Measurements from ENCODE around the gene SRCAP. TPM values are rescaled to one million over a fixed set of nuclear protein-coding genes. Genes with fewer than 3 reads are reported as not detected.

Gene SRCAP
- total RNA-seq, 1 donor from 2014 or later: 4.6 TPM

GRCh38 chr16:30785126-30786106 is 86.4 kb downstream of the SRCAP start:
- Mint-ChIP-seq H3K9me3 (no peaks in the 10 kb centered on the region), H3K27me3 (ENCODE audit: insufficient read depth, low read depth) (peaks cover 10% of the 10 kb centered on the region), H3K36me3 (peaks cover 8% of the 10 kb centered on the region), H3K4me3 (peak overlapping the region; percentile 90), H3K27ac (no peak overlapping the region), H3K4me1 (peaks cover 14% of the 10 kb centered on the region)
- H3K4me3 ChIP-seq: peak overlapping the region; percentile 99
- DNase-seq (ENCODE audit: low spot score): no peak
- H3K9ac ChIP-seq: peak overlapping the region; percentile 81
- no peak overlapping the region for H2AFZ ChIP-seq (replicated peaks)
- no peaks in the 10 kb centered on the region for H3K27me3 ChIP-seq
- TF ChIP-seq EZH2 (IDR thresholded peaks at IDR 0.05) (no peak), EZH2phosphoT487 (IDR thresholded peaks at IDR 0.05) (no peak), CTCF (IDR thresholded peaks at IDR 0.05) (no peak)
- H3K9me3 ChIP-seq (ENCODE audit: low read depth): no peaks in the 10 kb centered on the region
- peak overlapping the region; percentile 93 for H3K4me2 ChIP-seq
- peaks cover 18% of the 10 kb centered on the region for H3F3A ChIP-seq (ENCODE audit: low read depth)
- H3K4me1 ChIP-seq: peaks cover 5% of the 10 kb centered on the region
- H3K79me2 ChIP-seq (ENCODE audit: low read depth): peaks cover 29% of the 10 kb centered on the region
- peaks cover 23% of the 10 kb centered on the region for H4K20me1 ChIP-seq (ENCODE audit: low read depth)
- H3K36me3 ChIP-seq: no peaks in the 10 kb centered on the region
- no peak overlapping the region for H3K27ac ChIP-seq

GRCh38 chr16:30786115-30786935 is 87.4 kb downstream of the SRCAP start:
- Mint-ChIP-seq H3K4me1 (peaks cover 14% of the 10 kb centered on the region), H3K36me3 (peaks cover 8% of the 10 kb centered on the region), H3K4me3 (peak overlapping the region; percentile 90), H3K9me3 (no peaks in the 10 kb centered on the region), H3K27ac (peak overlapping the region; percentile 85), H3K27me3 (ENCODE audit: insufficient read depth, low read depth) (peaks cover 13% of the 10 kb centered on the region)
- TF ChIP-seq EZH2phosphoT487 (IDR thresholded peaks at IDR 0.05) (no peak), CTCF (IDR thresholded peaks at IDR 0.05) (no peak), EZH2 (IDR thresholded peaks at IDR 0.05) (no peak)
- Histone ChIP-seq H3F3A (ENCODE audit: low read depth) (peaks cover 14% of the 10 kb centered on the region), H3K9ac (peak overlapping the region; percentile 81), H2AFZ (replicated peaks) (peak overlapping the region; percentile 87), H3K9me3 (ENCODE audit: low read depth) (no peaks in the 10 kb centered on the region), H4K20me1 (ENCODE audit: low read depth) (peaks cover 23% of the 10 kb centered on the region), H3K4me2 (peak overlapping the region; percentile 93), H3K4me3 (peak overlapping the region; percentile 99), H3K79me2 (ENCODE audit: low read depth) (peaks cover 29% of the 10 kb centered on the region), H3K36me3 (no peaks in the 10 kb centered on the region), H3K27ac (peak overlapping the region; percentile 86), H3K27me3 (no peaks in the 10 kb centered on the region), H3K4me1 (peaks cover 5% of the 10 kb centered on the region)
- peak; percentile 71 for DNase-seq (ENCODE audit: low spot score)

- Histone ChIP-seq H3F3A (ENCODE audit: low read depth) (peaks cover 14% of the 10 kb centered on the region), H3K27ac (peak within 1 kb of the TSS; percentile 86), H3K9ac (peak within 1 kb of the TSS; percentile 81), H3K4me1 (peaks cover 5% of the 10 kb centered on the region), H3K4me3 (peak within 1 kb of the TSS; percentile 99), H3K9me3 (ENCODE audit: low read depth) (no peaks in the 10 kb centered on the region), H3K27me3 (no peaks in the 10 kb centered on the region), H3K79me2 (ENCODE audit: low read depth) (peaks cover 29% of the 10 kb centered on the region), H3K4me2 (peak within 1 kb of the TSS; percentile 93), H4K20me1 (ENCODE audit: low read depth) (peaks cover 19% of the 10 kb centered on the region), H2AFZ (replicated peaks) (peak within 1 kb of the TSS; percentile 87), H3K36me3 (no peaks in the 10 kb centered on the region)
- no peak for TF ChIP-seq EZH2phosphoT487 (IDR thresholded peaks at IDR 0.05)
- TF ChIP-seq EZH2 (IDR thresholded peaks at IDR 0.05): no peak
- no peak for TF ChIP-seq CTCF (IDR thresholded peaks at IDR 0.05)
- peak; percentile 90 for DNase-seq (ENCODE audit: low spot score)
- peak within 1 kb of the TSS; percentile 93 for H3K4me3 Mint-ChIP-seq
- peaks cover 12% of the 10 kb centered on the region for H3K27me3 Mint-ChIP-seq (ENCODE audit: insufficient read depth, low read depth)
- H3K4me1 Mint-ChIP-seq: peaks cover 14% of the 10 kb centered on the region
- peaks cover 8% of the 10 kb centered on the region for H3K36me3 Mint-ChIP-seq
- peak within 1 kb of the TSS; percentile 96 for H3K27ac Mint-ChIP-seq
- no peaks in the 10 kb centered on the region for H3K9me3 Mint-ChIP-seq
These were observed 88.1 kb downstream of the SRCAP start, which contains the start of gene ZNF629 for GRCh38 chr16:30786936-30787612. TSS of gene ZNF629 (minus strand) at chr16:30787205. CDS start at chr16:30784482, 2,723 bp downstream.

Measured in neural progenitor cell (in vitro differentiated cells).